ENCODE results near the gene MAP3K6.

Gene MAP3K6

GRCh38 chr1:27307874-27308598 is 58.7 kb downstream of the MAP3K6 start:
- no peak for DNase-seq (ENCODE audit: low spot score)

GRCh38 chr1:27306892-27307761 is 59.6 kb downstream of the MAP3K6 start:
- peak; percentile 17 for DNase-seq (ENCODE audit: low spot score)

- DNase-seq (ENCODE audit: low spot score), result no peak
These were observed 60.7 kb downstream of the MAP3K6 start for GRCh38 chr1:27306071-27306470.

Small RNA genes within 50 kb of the gene (small RNA-seq; reads per million reads assigned to genes)
- gene RNU6-48P, result 0 to 0.04 reads per million in 2 experiments

All from SK-N-DZ (cell line).